ENCODE measurements around the gene CTF1.
"Not testable (repeated sequence)": the region's sequence is repeated elsewhere in the genome, so short reads cannot be mapped to it uniquely, and the experiment has no call there.

CTF1 gene

GRCh38 chr16:30928390-30928789, 32.0 kb downstream of the CTF1 start:
- no peak for DNase-seq

- DNase-seq, result no peak
These were observed 32.8 kb downstream of the CTF1 start for GRCh38 chr16:30929167-30929566.

DNA sequence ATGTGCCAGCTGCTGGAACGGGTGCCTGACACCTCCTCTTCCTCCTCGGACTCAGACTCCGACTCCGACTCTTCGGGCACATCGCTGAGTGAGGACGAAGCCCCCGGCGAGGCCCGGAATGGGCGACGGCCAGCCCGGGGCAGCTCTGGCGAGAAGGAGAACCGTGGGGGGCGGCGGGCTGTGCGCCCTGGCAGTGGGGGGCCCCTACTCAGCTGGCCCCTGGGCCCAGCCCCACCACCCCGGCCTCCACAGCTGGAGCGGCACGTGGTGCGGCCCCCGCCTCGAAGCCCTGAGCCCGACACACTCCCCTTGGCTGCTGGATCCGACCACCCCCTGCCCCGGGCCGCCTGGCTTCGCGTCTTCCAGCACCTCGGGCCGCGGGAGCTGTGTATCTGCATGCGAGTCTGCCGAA, 33.8 kb downstream of the CTF1 start:
- no peak for DNase-seq

GRCh38 chr16:30931068-30931650, 34.7 kb downstream of the CTF1 start:
- DNase-seq, result no peak

DNA sequence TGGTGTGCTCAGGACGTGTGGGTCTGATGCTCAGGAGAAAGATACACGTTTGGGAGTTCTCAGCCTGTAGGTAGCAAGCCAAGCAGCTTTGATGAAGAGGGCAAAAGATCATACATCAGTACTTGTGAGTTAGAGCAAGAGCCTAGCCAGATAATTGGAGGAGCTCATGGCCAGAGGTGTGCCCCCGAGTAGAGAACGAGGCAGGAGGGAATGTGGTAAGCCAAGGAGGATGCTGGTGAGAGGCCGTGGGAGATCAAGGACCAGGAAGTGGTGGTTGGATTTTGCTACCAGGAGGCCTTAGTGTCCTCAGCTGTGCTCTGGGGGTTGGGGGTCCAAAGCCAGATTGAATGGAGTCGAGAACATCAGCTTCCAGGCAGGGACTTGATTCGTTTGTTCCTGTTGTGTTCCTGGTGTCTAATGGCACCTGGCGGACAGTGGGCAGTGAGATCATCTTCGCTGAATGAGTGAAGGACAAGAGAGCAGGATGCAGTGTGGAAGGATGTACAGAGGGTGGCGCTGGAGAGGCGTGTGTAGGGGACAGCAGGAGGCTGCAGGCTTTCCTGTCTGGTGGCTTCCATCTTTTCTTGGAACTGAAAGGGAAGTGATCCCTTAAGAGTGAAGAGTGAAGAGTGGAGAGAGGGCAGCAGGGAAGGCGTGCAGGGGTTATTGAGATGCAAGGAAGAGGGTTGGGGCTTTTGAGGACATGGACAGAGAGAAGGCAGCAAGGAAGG, 38.6 kb downstream of the CTF1 start:
- peak in 18 of 56 donors; percentile 9 to 51 (median 20) for DNase-seq

DNA sequence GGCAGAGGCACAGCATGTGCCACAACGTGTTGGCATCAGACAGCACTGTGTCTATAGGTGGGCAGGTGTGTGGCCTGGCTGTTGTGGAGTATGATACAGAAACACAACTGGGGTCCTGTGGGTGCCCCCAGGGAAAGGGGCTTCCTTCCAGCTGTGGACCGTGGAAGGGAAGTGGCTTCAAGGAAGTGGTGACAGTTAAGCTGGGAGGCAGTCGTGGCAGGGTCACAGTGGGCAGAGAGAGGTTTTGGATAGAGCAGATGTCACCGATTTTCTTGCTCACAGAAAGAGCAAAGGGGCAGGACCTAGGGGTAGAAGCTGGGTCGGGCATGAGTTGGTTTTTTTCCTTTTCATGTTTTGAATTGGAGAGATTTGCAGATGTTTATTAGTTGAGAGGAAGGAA, 41.3 kb downstream of the CTF1 start:
- no peak for DNase-seq

DNA sequence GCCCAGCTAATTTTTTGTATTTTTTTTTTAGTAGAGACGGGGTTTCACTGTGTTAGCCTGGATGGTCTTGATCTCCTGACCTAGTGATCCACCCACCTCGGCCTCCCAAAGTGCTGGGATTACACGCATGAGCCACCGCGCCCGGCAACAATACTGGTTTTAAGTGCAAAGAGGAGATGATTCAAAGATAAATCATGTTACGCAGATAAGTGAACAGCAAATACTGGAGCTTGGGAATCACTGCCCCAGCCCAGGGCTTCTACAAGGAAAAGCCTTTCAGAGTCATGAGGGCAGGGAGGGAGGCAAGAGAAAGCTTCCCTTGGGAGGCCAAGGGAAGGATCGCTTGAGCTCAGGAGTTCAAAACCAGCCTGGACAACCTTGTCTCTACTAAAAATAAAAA, 43.2 kb downstream of the CTF1 start:
- DNase-seq, result not testable (repeated sequence)

DNA sequence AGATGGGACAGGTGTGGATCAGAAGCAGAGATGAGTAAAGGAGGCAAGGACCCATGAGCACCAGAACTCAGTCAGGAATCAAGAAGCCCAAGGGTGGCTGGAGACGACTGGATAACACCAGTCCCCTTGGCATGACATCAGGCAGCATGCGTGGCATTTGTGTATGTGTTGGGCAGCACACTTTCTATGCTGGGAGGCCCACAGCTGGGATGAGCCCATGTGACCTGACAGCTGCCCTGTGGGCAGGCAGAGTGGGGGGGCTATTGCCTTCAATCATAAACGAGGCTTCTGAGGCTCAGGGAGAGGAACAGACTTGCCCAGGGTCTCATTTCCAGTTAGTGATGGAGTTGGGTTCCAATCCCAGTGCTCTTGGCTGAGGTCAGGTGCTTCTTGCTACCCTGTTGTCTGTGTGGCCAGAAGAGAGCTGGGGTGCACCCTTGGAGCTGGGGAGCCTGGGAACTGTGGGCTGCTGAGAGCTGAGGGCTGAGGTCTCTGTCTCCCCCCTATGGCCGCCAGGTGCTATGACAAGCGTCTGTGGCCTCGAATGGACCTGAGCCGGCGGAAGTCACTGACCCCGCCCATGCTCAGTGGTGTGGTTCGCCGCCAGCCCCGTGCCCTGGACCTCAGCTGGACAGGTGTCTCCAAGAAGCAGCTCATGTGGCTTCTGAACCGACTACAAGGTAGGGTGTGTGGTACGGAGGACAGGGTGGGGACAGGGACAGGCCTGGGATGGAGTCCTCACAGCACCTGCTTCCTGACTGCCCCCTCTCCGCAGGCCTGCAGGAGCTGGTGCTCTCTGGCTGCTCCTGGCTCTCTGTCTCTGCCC, 45.4 kb downstream of the CTF1 start:
- peak in 27 of 56 donors; percentile 8 to 64 (median 35) for DNase-seq

DNA sequence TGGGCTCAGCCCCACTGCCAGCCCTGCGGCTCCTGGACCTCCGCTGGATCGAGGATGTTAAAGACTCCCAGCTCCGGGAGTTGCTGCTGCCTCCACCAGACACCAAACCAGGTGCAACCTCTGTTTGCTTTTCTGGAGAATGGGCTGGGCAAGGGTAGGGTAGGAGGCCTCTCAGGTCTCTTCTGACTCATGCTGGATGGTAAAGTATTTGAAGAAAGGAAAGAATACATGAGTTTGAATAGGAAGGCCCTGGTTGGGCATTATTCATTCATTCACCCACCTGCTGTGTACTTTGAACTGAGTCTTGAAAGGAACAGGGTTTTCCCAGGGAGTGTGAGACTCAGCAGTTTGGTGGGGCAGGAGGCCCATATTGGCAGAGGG, 46.0 kb downstream of the CTF1 start:
- DNase-seq, result no peak

DNA sequence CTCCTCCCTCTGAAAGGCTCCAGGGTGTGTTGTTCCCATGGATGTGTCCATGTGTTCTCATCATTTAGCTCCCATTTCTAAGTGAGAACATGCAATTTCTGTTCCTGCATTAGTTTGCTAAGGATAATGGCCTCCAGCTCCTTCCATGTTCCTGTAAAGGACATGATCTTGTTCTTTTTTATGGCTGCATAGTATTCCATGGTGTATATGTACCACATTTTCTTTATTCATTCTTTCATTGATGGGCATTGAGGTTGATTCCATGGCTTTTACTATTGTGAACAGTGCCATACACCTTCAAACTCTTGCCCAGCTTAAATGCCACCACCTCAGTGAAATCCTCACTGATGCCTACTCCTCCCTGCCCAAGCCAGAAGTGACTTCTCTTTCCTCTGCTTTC, 47.9 kb downstream of the CTF1 start:
- DNase-seq, result no peak

GRCh38 chr16:30946671-30947540, 50.5 kb downstream of the CTF1 start:
- no peak for DNase-seq

- no peak for DNase-seq
These were observed 51.1 kb downstream of the CTF1 start for GRCh38 chr16:30947541-30947858.

DNA sequence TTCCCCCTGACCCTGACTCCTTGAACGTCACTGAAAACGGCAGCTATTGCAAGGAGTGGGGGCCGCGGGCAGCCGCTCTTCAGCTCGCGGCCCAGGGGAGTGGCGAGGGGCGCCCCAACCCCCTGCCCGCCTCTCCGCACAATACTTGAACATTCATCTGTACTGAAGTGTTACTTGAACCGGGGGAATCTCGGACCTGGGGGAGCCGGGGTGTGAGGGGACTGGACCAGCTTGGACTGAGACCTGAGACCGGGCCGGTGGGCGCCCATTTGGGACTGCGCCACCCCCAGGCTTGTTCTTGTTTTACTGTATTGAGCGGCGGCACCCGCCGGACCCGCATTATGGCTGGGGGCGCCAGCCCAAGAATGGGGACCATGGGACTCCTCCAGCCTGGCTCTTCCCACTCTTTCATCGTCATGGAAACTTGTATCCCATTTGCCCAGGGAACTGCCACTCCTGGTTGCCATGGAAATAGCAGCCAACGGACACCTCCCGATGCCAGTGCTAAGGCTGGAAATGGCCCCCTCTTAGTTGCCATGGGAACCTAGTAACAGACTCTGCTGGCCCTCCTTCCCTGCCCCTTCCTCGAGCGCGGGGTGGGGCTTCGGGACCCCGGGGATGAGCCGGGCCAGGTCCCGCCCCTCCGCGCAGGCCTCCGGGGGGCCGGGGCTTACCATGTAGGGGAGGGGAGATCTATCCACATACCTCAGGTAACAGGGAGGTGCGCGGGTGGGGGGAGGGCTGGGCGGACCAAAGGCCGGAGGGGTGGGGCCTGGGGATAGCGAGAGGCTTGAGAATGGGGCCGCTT, 51.6 kb downstream of the CTF1 start:
- DNase-seq, result peak in 55 of 56 donors; percentile 46 to 97 (median 88)

- DNase-seq, result peak in 47 of 56 donors; percentile 9 to 77 (median 55)
These were observed 52.5 kb downstream of the CTF1 start, which contains the start of gene ORAI3 for GRCh38 chr16:30948667-30949649. TSS of gene ORAI3 (plus strand) at chr16:30949068. CDS start at chr16:30949290, 222 bp downstream.

- peak in 17 of 56 donors; percentile 9 to 38 (median 18) for DNase-seq
These were observed 53.5 kb downstream of the CTF1 start for GRCh38 chr16:30949650-30950515.

DNA sequence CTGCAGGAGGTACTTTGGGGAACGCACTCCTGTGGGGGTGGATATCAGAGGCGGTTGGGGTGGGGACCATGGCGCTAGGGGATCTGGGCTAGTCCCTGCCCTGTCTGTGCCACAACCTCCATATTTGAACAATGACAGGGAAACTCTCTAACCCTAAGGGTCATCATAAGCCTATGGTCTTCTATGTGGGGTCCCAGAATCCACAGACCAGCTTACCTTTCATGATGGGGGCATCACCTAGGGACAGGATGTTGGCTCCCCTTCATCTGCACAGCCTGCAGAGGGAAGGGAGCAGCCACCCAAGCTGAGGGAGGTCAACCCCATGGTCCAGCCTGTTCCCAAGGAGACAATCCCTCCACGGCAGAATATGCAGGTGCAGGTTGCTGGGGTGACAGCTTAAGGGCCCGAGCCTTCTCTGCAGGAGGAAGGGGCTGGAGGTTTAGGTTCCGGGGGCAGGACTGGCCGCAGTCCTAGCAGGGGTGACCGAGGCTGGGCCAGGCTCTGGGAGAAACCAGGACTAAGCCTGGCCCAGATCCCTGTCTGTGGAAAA, 54.2 kb downstream of the CTF1 start:
- no peak for DNase-seq

DNA sequence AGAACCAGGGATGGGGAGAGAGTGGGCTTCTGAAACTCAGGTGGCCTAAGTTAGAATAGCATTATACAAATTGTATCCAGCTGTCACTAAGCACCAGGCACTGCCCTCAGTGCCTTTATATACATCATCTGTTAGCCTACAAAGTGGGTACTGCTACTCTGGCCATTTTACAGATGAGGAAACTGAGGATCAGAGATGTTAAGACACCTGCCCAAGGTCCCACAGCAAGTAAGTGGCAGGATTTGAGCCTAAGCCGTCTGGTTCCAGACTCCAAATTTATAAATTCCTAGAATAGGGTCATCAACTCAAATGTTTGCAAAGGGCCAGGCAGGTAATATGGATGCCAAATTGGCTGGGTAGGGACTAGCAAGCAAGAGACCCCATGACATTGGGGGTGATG, 54.8 kb downstream of the CTF1 start:
- DNase-seq, result no peak

DNA sequence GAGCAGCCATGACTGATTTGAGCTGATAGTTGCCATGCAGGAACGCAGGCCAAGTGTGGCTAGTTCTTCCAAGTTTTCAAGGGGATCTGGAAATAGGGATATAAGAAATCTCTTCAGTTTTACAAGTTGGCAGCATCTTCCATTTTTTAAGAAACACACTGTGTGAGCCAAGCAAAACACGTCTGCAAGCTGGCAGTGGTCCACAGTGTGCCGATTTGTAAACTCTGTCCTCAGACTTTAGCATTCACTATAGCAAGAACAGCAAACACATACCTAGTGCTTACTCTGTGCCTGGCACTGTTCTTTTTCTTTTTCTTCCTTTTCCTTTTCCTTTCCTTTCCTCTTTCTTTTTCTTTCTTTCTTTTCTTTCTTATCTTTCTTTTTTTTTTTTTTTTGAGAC, 55.3 kb downstream of the CTF1 start:
- DNase-seq, result no peak

Measured in amygdala (tissue), 56 donors.